ENCODE data around the gene KCNB1.

- no peak for TF ChIP-seq CTCF (IDR thresholded peaks at IDR 0.05; ENCODE audit: low read depth, low read length)
- TF ChIP-seq EZH2phosphoT487 (IDR thresholded peaks at IDR 0.05; ENCODE audit: low read depth), result no peak
Observed at GRCh38 chr20:49392745-49393144, 89.7 kb downstream of the KCNB1 start.

Measured in OCI-LY3 (cell line).